ENCODE results near the gene LENEP. TPM values are rescaled to one million over a fixed set of nuclear protein-coding genes. Genes with fewer than 3 reads are reported as not detected.

The LENEP gene
- total RNA-seq, 2 experiments from 2014 or later, result not detected

DNA sequence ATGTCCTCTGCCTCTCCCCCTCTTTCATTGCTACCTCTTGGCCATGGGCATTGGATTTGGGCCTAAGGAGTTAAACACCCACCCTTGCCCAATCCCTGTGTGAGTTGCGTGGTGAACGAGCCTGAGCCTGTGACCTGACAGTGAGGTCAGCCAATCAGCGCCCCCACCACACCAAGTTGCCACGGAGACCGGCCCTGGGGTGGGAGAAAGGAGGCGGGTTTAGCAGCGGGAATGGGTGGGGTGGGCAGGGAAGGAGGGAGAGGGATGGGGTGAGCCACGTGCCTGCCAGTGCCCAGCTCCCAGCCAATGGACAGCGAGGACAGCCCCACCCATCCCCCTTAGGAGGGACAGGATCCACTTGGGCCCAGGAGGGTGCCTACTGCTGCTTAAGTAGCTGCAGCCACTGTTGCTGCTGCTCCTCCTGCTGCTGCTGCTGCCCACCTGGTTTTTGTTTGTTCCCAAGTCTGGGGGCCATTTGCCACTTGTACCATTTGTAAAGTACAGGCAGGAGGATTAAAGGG lies 18.7 kb downstream of the LENEP start:
- CTCF ChIA-PET, result interaction anchor here (1.0 to 1.6 kb wide), 4 partner anchors 9 to 57 kb away, joined by 3 to 5 read pairs (median 3); no protein-coding TSS in a partner anchor
- ATAC-seq (ENCODE audit: poor library complexity), result no peak
- Histone ChIP-seq H3K36me3 (ENCODE audit: insufficient read depth, low read length) (peaks cover 48% of the 10 kb centered on the region), H3K4me3 (ENCODE audit: low read length) (peak overlapping the region; percentile 89), H3K4me1 (ENCODE audit: insufficient read depth, low read length) (peaks cover 99% of the 10 kb centered on the region), H3K9me3 (ENCODE audit: control insufficient read depth in 1 of 2, insufficient read depth in 1 of 2, low read length in 2 of 2) (no peaks in the 10 kb centered on the region), H3K27ac (ENCODE audit: low read depth in 1 of 2, low read length in 2 of 2) (peak overlapping the region; percentile 87 to 88), H3K27me3 (ENCODE audit: control insufficient read depth in 1 of 2, insufficient read depth in 2 of 2, low read length in 2 of 2) (no peaks in the 10 kb centered on the region)
- POLR2A ChIA-PET, result interaction anchor here (0.6 to 10.7 kb wide), 12 partner anchors 9 to 123 kb away, joined by 3 to 189 read pairs (median 4); partner anchors contain the start of genes CKS1B, FLAD1, PBXIP1 and ZBTB7B
- peak overlapping the region; percentile 92 for H3K27ac Mint-ChIP-seq
- H3K4me1 Mint-ChIP-seq (ENCODE audit: low read depth), result peaks cover 80% of the 10 kb centered on the region
- peak in 4 of 14 experiments; percentile 42 to 58 (median 51) for DNase-seq
- no peaks in the 10 kb centered on the region for H3K27me3 Mint-ChIP-seq
- TF ChIP-seq CTCF (IDR thresholded peaks at IDR 0.05), result no peak
- H3K4me3 Mint-ChIP-seq, result peak overlapping the region; percentile 91
- peaks cover 48% of the 10 kb centered on the region for H3K36me3 Mint-ChIP-seq (ENCODE audit: low read depth)
- no peaks in the 10 kb centered on the region for H3K9me3 Mint-ChIP-seq
- intact Hi-C loops (cut with DNase I, micrococcal nuclease), result no loop called here

- Histone ChIP-seq H3K36me3 (ENCODE audit: insufficient read depth, low read length) (peaks cover 48% of the 10 kb centered on the region), H3K27ac (ENCODE audit: low read depth in 1 of 2, low read length in 2 of 2) (peak overlapping the region; percentile 87 to 88), H3K27me3 (ENCODE audit: control insufficient read depth in 1 of 2, insufficient read depth in 2 of 2, low read length in 2 of 2) (no peaks in the 10 kb centered on the region), H3K4me3 (ENCODE audit: low read length) (peak overlapping the region; percentile 89), H3K9me3 (ENCODE audit: control insufficient read depth in 1 of 2, insufficient read depth in 1 of 2, low read length in 2 of 2) (no peaks in the 10 kb centered on the region), H3K4me1 (ENCODE audit: insufficient read depth, low read length) (peaks cover 99% of the 10 kb centered on the region)
- H3K27ac Mint-ChIP-seq, result peak overlapping the region; percentile 92
- H3K4me1 Mint-ChIP-seq (ENCODE audit: low read depth), result peaks cover 78% of the 10 kb centered on the region
- intact Hi-C loops (cut with DNase I, micrococcal nuclease), result no loop called here
- H3K36me3 Mint-ChIP-seq (ENCODE audit: low read depth), result peaks cover 48% of the 10 kb centered on the region
- peak overlapping the region; percentile 91 for H3K4me3 Mint-ChIP-seq
- H3K9me3 Mint-ChIP-seq, result no peaks in the 10 kb centered on the region
- no peak for TF ChIP-seq CTCF (IDR thresholded peaks at IDR 0.05)
- ATAC-seq (ENCODE audit: poor library complexity) (peak; percentile 4), DNase-seq (no peak)
- H3K27me3 Mint-ChIP-seq, result no peaks in the 10 kb centered on the region
- CTCF ChIA-PET, result interaction anchor here (1.0 to 1.6 kb wide), 4 partner anchors 9 to 58 kb away, joined by 3 to 5 read pairs (median 3); no protein-coding TSS in a partner anchor
- POLR2A ChIA-PET, result interaction anchor here (0.6 to 10.7 kb wide), 13 partner anchors 8 to 454 kb away, joined by 3 to 189 read pairs (median 4); partner anchors contain the start of genes CKS1B, FLAD1, PBXIP1 and PMVK
These were observed 19.6 kb downstream of the LENEP start for GRCh38 chr1:155012776-155013602.

GRCh38 chr1:155013632-155014031 lies 20.2 kb downstream of the LENEP start:
- Mint-ChIP-seq H3K9me3 (no peaks in the 10 kb centered on the region), H3K27me3 (no peaks in the 10 kb centered on the region), H3K36me3 (ENCODE audit: low read depth) (peaks cover 48% of the 10 kb centered on the region), H3K4me3 (peak overlapping the region; percentile 91), H3K27ac (peak overlapping the region; percentile 92), H3K4me1 (ENCODE audit: low read depth) (peaks cover 79% of the 10 kb centered on the region)
- peak in 11 of 14 experiments; percentile 47 to 84 (median 65) for DNase-seq
- H3K27me3 ChIP-seq (ENCODE audit: control insufficient read depth in 1 of 2, insufficient read depth in 2 of 2, low read length in 2 of 2), result no peaks in the 10 kb centered on the region
- intact Hi-C loops (cut with DNase I, micrococcal nuclease), result no loop called here
- ChIA-PET POLR2A (interaction anchor here (1.2 to 10.7 kb wide), 9 partner anchors 14 to 455 kb away, joined by 3 to 189 read pairs (median 5); partner anchors contain the start of genes CKS1B, FLAD1, PBXIP1 and PMVK), CTCF (interaction anchor here (1.6 to 9.7 kb wide), 2 partner anchors 15 to 40 kb away, joined by 3 to 159 read pairs; partner anchors contain the start of genes LENEP and ZBTB7B)
- peak; percentile 26 for ATAC-seq (ENCODE audit: poor library complexity)
- H3K4me3 ChIP-seq (ENCODE audit: low read length), result peak overlapping the region; percentile 89
- peaks cover 99% of the 10 kb centered on the region for H3K4me1 ChIP-seq (ENCODE audit: insufficient read depth, low read length)
- peaks cover 52% of the 10 kb centered on the region for H3K36me3 ChIP-seq (ENCODE audit: insufficient read depth, low read length)
- TF ChIP-seq CTCF (IDR thresholded peaks at IDR 0.05), result no peak
- H3K27ac ChIP-seq (ENCODE audit: low read depth in 1 of 2, low read length in 2 of 2), result peak overlapping the region; percentile 87 to 88
- H3K9me3 ChIP-seq (ENCODE audit: control insufficient read depth in 1 of 2, insufficient read depth in 1 of 2, low read length in 2 of 2), result no peaks in the 10 kb centered on the region

Measured in CD4-positive, alpha-beta T cell (primary cell).